ENCODE data around the gene MAGI2. TPM values are rescaled to one million over a fixed set of nuclear protein-coding genes. Genes with fewer than 3 reads are reported as not detected.

Gene MAGI2
- total and polyA plus RNA-seq, 2 donors (not counting 3 experiments of a cell fraction or from before 2014, with no cell fraction given) = 0.28 to 6.0 TPM

- Histone ChIP-seq H2AFZ (ENCODE audit: low read depth, low read length) (no peak overlapping the region), H4K20me1 (replicated peaks; ENCODE audit: control insufficient read depth, extremely low read depth, insufficient read depth, low read length) (no peaks in the 10 kb centered on the region), H3K27ac (ENCODE audit: insufficient read depth, low read depth, low read length) (no peak overlapping the region), H3K27me3 (ENCODE audit: control insufficient read depth in 2 of 2, insufficient read depth in 2 of 2, low read length in 2 of 2) (peaks cover 0 to 5% of the 10 kb centered on the region in 2 experiments), H3K79me2 (ENCODE audit: control insufficient read depth, insufficient read depth, low read length) (no peaks in the 10 kb centered on the region), H3K4me3 (replicated peaks in 1 of 3; ENCODE audit: insufficient read depth in 1 of 3, low read depth in 1 of 3, low read length in 3 of 3) (no peak overlapping the region), H3K36me3 (ENCODE audit: control insufficient read depth in 2 of 2, extremely low read depth in 1 of 2, insufficient read depth in 2 of 2, low read length in 2 of 2) (no peaks in the 10 kb centered on the region), H3K9me1 (replicated peaks; ENCODE audit: control insufficient read depth, extremely low read depth, insufficient read depth, low read length) (no peaks in the 10 kb centered on the region), H3K4me2 (ENCODE audit: insufficient read depth, low read length) (no peak overlapping the region), H3K4me1 (ENCODE audit: control insufficient read depth, extremely low read depth, insufficient read depth, low read length) (no peaks in the 10 kb centered on the region), H3K9me3 (replicated peaks; ENCODE audit: control insufficient read depth, insufficient read depth, low read length) (no peaks in the 10 kb centered on the region), H3K9ac (replicated peaks; ENCODE audit: extremely low read depth, insufficient read depth, low read length) (no peak overlapping the region)
- no peak for TF ChIP-seq CTCF (IDR thresholded peaks at IDR 0.05; ENCODE audit: extremely low read depth in 1 of 2, insufficient read depth in 1 of 2, low read depth in 1 of 2, low read length in 2 of 2)
- no peak for TF ChIP-seq MYC (IDR thresholded peaks at IDR 0.05; ENCODE audit: low read depth, low read length)
- TF ChIP-seq EZH2 (IDR thresholded peaks at IDR 0.05; ENCODE audit: borderline replicate concordance, low read depth, low read length, severe bottlenecking) = no peak
- no peak for TF ChIP-seq POLR2A (IDR thresholded peaks at IDR 0.05; ENCODE audit: low read depth, low read length)
- TF ChIP-seq POLR2AphosphoS5 (IDR thresholded peaks at IDR 0.05; ENCODE audit: insufficient read depth, low read depth, low read length) = no peak
- no peak for TF ChIP-seq GATA2 (IDR thresholded peaks at IDR 0.05; ENCODE audit: insufficient read depth, insufficient read length, low read depth, low read length)
- TF ChIP-seq, protein P1, sequence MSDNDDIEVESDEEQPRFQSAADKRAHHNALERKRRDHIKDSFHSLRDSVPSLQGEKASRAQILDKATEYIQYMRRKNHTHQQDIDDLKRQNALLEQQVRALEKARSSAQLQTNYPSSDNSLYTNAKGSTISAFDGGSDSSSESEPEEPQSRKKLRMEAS (IDR thresholded peaks at IDR 0.05; ENCODE audit: insufficient read depth, insufficient read length) = no peak
- ChIA-PET CTCF (no interaction called here), POLR2A (no interaction called here)
- no peak for FAIRE-seq
- DNase-seq (ENCODE audit: low read depth, low spot score) = no peak
- intact Hi-C loops (cut with micrococcal nuclease) (no loop called here), dilution Hi-C loops (cut with MboI; ENCODE audit: extremely low pct_ligation_motif_present, low sequenced_read_pairs) (no loop called here)
- BruUV-seq (replicated peaks) = no TSS peak
Measured at GRCh38 chr7:78218051-78218450, 1235.4 kb downstream of the MAGI2 start.
